HEK293 (cell line): ENCODE measurements around the gene ATP6V0A1.
"Not testable (repeated sequence)": the region's sequence is repeated elsewhere in the genome, so short reads cannot be mapped to it uniquely, and the experiment has no call there.

Experiments
- CTCF ChIA-PET: fragments of 350-600 bp; formaldehyde crosslinking; extraction: SDS; loops from one replicate; lab custom pipeline; 2021; ENCODE audit warnings: antibody characterized with exemption; lab: Yijun Ruan, JAX
- POLR2A ChIA-PET: fragments of 300-600 bp; formaldehyde crosslinking; extraction: SDS; loops from one replicate; lab custom pipeline; 2020; ENCODE audit warnings: antibody characterized with exemption, inconsistent platforms; lab: Yijun Ruan, JAX
- H3K27ac ChIP-seq: fragments of 200-500 bp; sonication (Bioruptor generic); 2 replicates; pipeline ENCODE4 v1.5.1; 2014; ENCODE audit warnings: low read depth, low read length, control low read depth, inconsistent platforms; ENCODE audit errors: extremely low read depth
- H3K36me3 ChIP-seq, 2 experiments: fragments of 200-500 bp in 1 of 2; sonication (Bioruptor generic) in 1 of 2; 1 replicate in 1 of 2; 2 replicates in 1 of 2; pipeline ENCODE4 v1.5.1; 2014 to 2017; ENCODE audit warnings: inconsistent platforms in 2 of 2, low read length in 2 of 2; ENCODE audit not compliant: control insufficient read depth in 2 of 2, insufficient read depth in 1 of 2
- H3K4me1 ChIP-seq: fragments of 200-500 bp; sonication (Bioruptor generic); 2 replicates; pipeline ENCODE4 v1.5.1; 2014; ENCODE audit warnings: mild to moderate bottlenecking, low read length, inconsistent platforms; ENCODE audit not compliant: control insufficient read depth, insufficient read depth
- H3K4me3 ChIP-seq: 2 replicates; pipeline ENCODE4 v1.5.1; 2011; ENCODE audit warnings: low read depth, mild to moderate bottlenecking, control low read depth, low read length, moderate library complexity
- H3K9me3 ChIP-seq: fragments of 200-500 bp; sonication (Bioruptor generic); 2 replicates; pipeline ENCODE4 v1.5.1; 2014; ENCODE audit warnings: low read depth, low read length, inconsistent platforms; ENCODE audit not compliant: control insufficient read depth, insufficient read depth
- IKZF3 ChIP-seq: fragments of 450-650 bp; IDR thresholded peaks from 2 replicates; pipeline ENCODE4 v1.5.0; 2018; ENCODE audit warnings: missing biosample characterization, mild to moderate bottlenecking, missing genetic modification characterization, moderate library complexity
- INSM2 ChIP-seq: fragments of 450-650 bp; formaldehyde crosslinking; IDR thresholded peaks from 2 replicates; pipeline ENCODE4 v1.5.1; 2016; ENCODE audit warnings: missing biosample characterization, missing genetic modification characterization
- MZF1 ChIP-seq: fragments of 450-650 bp; formaldehyde crosslinking; IDR thresholded peaks from 2 replicates; pipeline ENCODE4 v1.5.1; 2017; ENCODE audit warnings: missing biosample characterization, missing genetic modification characterization, borderline replicate concordance
- OVOL3 ChIP-seq: fragments of 450-650 bp; formaldehyde crosslinking; IDR thresholded peaks from 2 replicates; pipeline ENCODE4 v1.5.1; 2016; ENCODE audit warnings: missing biosample characterization, missing genetic modification characterization
- SCRT2 ChIP-seq: fragments of 450-650 bp; formaldehyde crosslinking; IDR thresholded peaks from 2 replicates; pipeline ENCODE4 v1.5.1; 2016; ENCODE audit warnings: missing biosample characterization, missing genetic modification characterization
- TRIM28 ChIP-seq: IDR thresholded peaks from 2 replicates; pipeline ENCODE4 v1.6.1; 2011; ENCODE audit warnings: low read length, control low read depth, borderline replicate concordance
- ZBTB21 ChIP-seq: fragments of 450-650 bp; formaldehyde crosslinking; IDR thresholded peaks from 2 replicates; pipeline ENCODE4 v1.5.1; 2017; ENCODE audit warnings: missing biosample characterization, missing genetic modification characterization
- ZNF10 ChIP-seq: fragments of 450-650 bp; formaldehyde crosslinking; IDR thresholded peaks from 2 replicates; pipeline ENCODE4 v1.5.1; 2017; ENCODE audit warnings: missing biosample characterization, missing genetic modification characterization
- ZNF146 ChIP-seq: fragments of 450-650 bp; formaldehyde crosslinking; IDR thresholded peaks from 2 replicates; pipeline ENCODE4 v1.5.1; 2016; ENCODE audit warnings: missing biosample characterization, missing genetic modification characterization
- ZNF580 ChIP-seq: fragments of 450-650 bp; formaldehyde crosslinking; IDR thresholded peaks from 2 replicates; pipeline ENCODE4 v1.5.1; 2016; ENCODE audit warnings: missing biosample characterization, missing genetic modification characterization
- ZNF600 ChIP-seq: fragments of 450-650 bp; formaldehyde crosslinking; IDR thresholded peaks from 2 replicates; pipeline ENCODE4 v1.5.1; 2016; ENCODE audit warnings: missing biosample characterization, missing genetic modification characterization
- ZNF623 ChIP-seq: fragments of 450-650 bp; formaldehyde crosslinking; IDR thresholded peaks from 2 replicates; pipeline ENCODE4 v1.5.1; 2016; ENCODE audit warnings: missing biosample characterization, missing genetic modification characterization
- ZNF747 ChIP-seq: fragments of 450-650 bp; formaldehyde crosslinking; IDR thresholded peaks from 2 replicates; pipeline ENCODE4 v1.5.1; 2016; ENCODE audit warnings: missing biosample characterization, missing genetic modification characterization
- ZNF777 ChIP-seq: fragments of 450-650 bp; formaldehyde crosslinking; IDR thresholded peaks from 2 replicates; pipeline ENCODE4 v1.5.1; 2017; ENCODE audit warnings: missing biosample characterization, missing genetic modification characterization, borderline replicate concordance
- TF ChIP-seq, protein P1 (sequence below): fragments of 450-650 bp; formaldehyde crosslinking; IDR thresholded peaks from 2 replicates; pipeline ENCODE4 v1.5.1; 2017; ENCODE audit warnings: missing biosample characterization, missing genetic modification characterization

Gene ATP6V0A1

DNA sequence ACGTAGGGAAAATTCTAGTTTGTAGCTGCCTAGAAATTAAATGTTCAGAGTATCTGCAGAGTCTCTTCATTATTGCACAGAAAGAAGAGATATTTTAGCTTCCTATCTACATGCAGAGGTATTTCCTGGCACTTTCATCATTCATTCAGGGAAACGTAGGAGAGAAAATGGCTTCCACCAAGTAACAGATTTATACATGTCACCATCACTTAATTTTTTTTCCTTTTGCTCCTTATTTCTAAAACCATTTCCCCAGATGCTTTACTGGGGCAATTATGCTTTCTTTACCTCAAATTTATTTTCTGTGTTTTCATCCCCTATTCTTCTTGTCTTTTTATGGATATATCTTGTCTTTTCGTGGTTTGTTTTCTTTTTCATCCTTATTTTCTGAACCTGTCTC lies 18.5 kb downstream of the ATP6V0A1 start (continued):
- TF ChIP-seq ZNF580 (tag by site-specific recombination) (no peak), INSM2 (tag by site-specific recombination) (no peak), ZNF623 (tag by site-specific recombination) (no peak)

- H3K9me3 ChIP-seq, H3K4me1 ChIP-seq, H3K27ac ChIP-seq, H3K4me3 ChIP-seq, POLR2A ChIA-PET: not testable (repeated sequence)
- TF ChIP-seq ZNF146, result peak; percentile 94
- CTCF ChIA-PET, result interaction anchor here (0.7 kb wide), 1 partner anchor 88 kb away, joined by 3 read pairs; no protein-coding TSS in a partner anchor
- peaks cover 75 to 96% of the 10 kb centered on the region in 2 experiments for H3K36me3 ChIP-seq
Measured at GRCh38 chr17:42477824-42478223, 19.1 kb downstream of the ATP6V0A1 start.

DNA sequence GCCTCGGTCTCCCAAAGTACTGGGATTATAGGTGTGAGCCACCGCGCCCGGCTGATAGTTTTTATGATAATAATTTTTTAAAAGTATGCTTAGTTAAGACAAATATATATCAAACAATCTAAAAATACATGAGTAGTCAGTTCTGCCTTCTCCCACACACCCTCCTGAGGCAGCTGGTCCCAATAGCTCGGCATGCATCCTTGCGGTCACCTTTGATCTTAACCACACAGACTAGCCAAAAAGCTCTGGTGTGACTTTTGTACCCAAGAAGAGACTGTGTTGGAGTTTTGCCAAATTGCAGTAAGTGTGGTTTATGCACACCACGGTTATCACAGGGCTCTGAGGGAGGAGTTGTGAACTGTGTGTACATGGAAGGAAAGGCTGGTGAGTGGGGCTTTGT lies 25.6 kb downstream of the ATP6V0A1 start:
- Histone ChIP-seq H3K9me3 (no peaks in the 10 kb centered on the region), H3K4me1 (no peaks in the 10 kb centered on the region), H3K36me3 (peaks cover 60 to 89% of the 10 kb centered on the region in 2 experiments), H3K4me3 (no peak overlapping the region), H3K27ac (no peak overlapping the region)
- no peak for TF ChIP-seq ZNF146
- TF ChIP-seq MZF1 (tag by site-specific recombination), result no peak
- TF ChIP-seq ZNF10 (tag by site-specific recombination), result no peak
- no peak for TF ChIP-seq ZBTB21
- TF ChIP-seq, protein P1, sequence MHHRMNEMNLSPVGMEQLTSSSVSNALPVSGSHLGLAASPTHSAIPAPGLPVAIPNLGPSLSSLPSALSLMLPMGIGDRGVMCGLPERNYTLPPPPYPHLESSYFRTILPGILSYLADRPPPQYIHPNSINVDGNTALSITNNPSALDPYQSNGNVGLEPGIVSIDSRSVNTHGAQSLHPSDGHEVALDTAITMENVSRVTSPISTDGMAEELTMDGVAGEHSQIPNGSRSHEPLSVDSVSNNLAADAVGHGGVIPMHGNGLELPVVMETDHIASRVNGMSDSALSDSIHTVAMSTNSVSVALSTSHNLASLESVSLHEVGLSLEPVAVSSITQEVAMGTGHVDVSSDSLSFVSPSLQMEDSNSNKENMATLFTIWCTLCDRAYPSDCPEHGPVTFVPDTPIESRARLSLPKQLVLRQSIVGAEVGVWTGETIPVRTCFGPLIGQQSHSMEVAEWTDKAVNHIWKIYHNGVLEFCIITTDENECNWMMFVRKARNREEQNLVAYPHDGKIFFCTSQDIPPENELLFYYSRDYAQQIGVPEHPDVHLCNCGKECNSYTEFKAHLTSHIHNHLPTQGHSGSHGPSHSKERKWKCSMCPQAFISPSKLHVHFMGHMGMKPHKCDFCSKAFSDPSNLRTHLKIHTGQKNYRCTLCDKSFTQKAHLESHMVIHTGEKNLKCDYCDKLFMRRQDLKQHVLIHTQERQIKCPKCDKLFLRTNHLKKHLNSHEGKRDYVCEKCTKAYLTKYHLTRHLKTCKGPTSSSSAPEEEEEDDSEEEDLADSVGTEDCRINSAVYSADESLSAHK (tag by site-specific recombination), result no peak
- TF ChIP-seq OVOL3 (tag by site-specific recombination), result no peak
- no peak for TF ChIP-seq TRIM28
- TF ChIP-seq ZNF600, result no peak
- no peak for TF ChIP-seq ZNF777 (tag by site-specific recombination)
- TF ChIP-seq ZNF747 (tag by site-specific recombination), result no peak
- CTCF ChIA-PET, result no interaction called here
- POLR2A ChIA-PET, result no interaction called here

- Histone ChIP-seq H3K36me3 (peaks cover 63 to 89% of the 10 kb centered on the region in 2 experiments), H3K4me3 (no peak overlapping the region), H3K27ac (no peak overlapping the region), H3K9me3 (no peaks in the 10 kb centered on the region), H3K4me1 (no peaks in the 10 kb centered on the region)
- ChIA-PET CTCF (interaction anchor here (0.6 to 0.9 kb wide), 2 partner anchors 10 to 11 kb away, joined by 3 read pairs; no protein-coding TSS in a partner anchor), POLR2A (interaction anchor here (0.6 kb wide), 1 partner anchor 45 kb away, joined by 4 read pairs; no protein-coding TSS in a partner anchor)
- TF ChIP-seq IKZF3 (tag by site-specific recombination) (no peak), SCRT2 (tag by site-specific recombination) (0 out of 2 replicates have a peak, but pooled peaks have one; percentile 53)
Measured at GRCh38 chr17:42485680-42486079, 27.0 kb downstream of the ATP6V0A1 start.
